ENCODE measurements around the gene ACP4. TPM values are rescaled to one million over a fixed set of nuclear protein-coding genes. Genes with fewer than 3 reads are reported as not detected.

ACP4 gene
- total RNA-seq, 4 donors from 2014 or later, result not detected

GRCh38 chr19:50822661-50823208, 32.5 kb downstream of the ACP4 start:
- intact Hi-C loops (cut with DNase I; ENCODE audit: low total_unique reads), result no loop called here
- peaks cover 0 to 21% of the 10 kb centered on the region in 2 donors for H3K27me3 ChIP-seq

GRCh38 chr19:50823389-50824042, 33.3 kb downstream of the ACP4 start, which contains the start of gene KLK1:
Gene KLK1 (minus strand): TSS chr19:50823787. CDS start chr19:50823748, 39 bp downstream.
- Histone ChIP-seq H3K27me3 (peaks cover 0 to 14% of the 10 kb centered on the region in 2 donors), H3K36me3 (no peaks in the 10 kb centered on the region), H3K27ac (no peak within 1 kb of the TSS), H3K4me3 (no peak within 1 kb of the TSS), H3K9me3 (no peaks in the 10 kb centered on the region), H3K4me1 (no peaks in the 10 kb centered on the region)
- TF ChIP-seq CTCF (IDR thresholded peaks at IDR 0.05) (no peak), POLR2A (IDR thresholded peaks at IDR 0.05) (no peak)
- intact Hi-C loops (cut with DNase I; ENCODE audit: low total_unique reads), result no loop called here
- no peak for DNase-seq

More at GRCh38 chr19:50822661-50823208, 32.5 kb downstream of the ACP4 start:
- no peak overlapping the region for H3K27ac ChIP-seq
- H3K9me3 ChIP-seq, result no peaks in the 10 kb centered on the region
- no peak overlapping the region for H3K4me3 ChIP-seq
- TF ChIP-seq CTCF (IDR thresholded peaks at IDR 0.05) (no peak), POLR2A (IDR thresholded peaks at IDR 0.05) (no peak)
- H3K4me1 ChIP-seq, result no peaks in the 10 kb centered on the region
- H3K36me3 ChIP-seq, result no peaks in the 10 kb centered on the region
- DNase-seq, result no peak

GRCh38 chr19:50826492-50827240, 36.5 kb downstream of the ACP4 start:
- Histone ChIP-seq H3K9me3 (no peaks in the 10 kb centered on the region), H3K4me3 (no peak overlapping the region), H3K36me3 (no peaks in the 10 kb centered on the region), H3K27ac (no peak overlapping the region), H3K27me3 (peaks cover 0 to 5% of the 10 kb centered on the region in 2 donors), H3K4me1 (no peaks in the 10 kb centered on the region)
- no peak for DNase-seq
- TF ChIP-seq CTCF (IDR thresholded peaks at IDR 0.05), result no peak
- TF ChIP-seq POLR2A (IDR thresholded peaks at IDR 0.05), result no peak
- intact Hi-C loops (cut with DNase I; ENCODE audit: low total_unique reads), result no loop called here

- no peak for DNase-seq
- Histone ChIP-seq H3K27me3 (no peaks in the 10 kb centered on the region), H3K4me3 (no peak overlapping the region), H3K27ac (no peak overlapping the region), H3K36me3 (no peaks in the 10 kb centered on the region), H3K9me3 (no peaks in the 10 kb centered on the region), H3K4me1 (no peaks in the 10 kb centered on the region)
- TF ChIP-seq POLR2A (IDR thresholded peaks at IDR 0.05) (no peak), CTCF (IDR thresholded peaks at IDR 0.05) (no peak)
- intact Hi-C loops (cut with DNase I; ENCODE audit: low total_unique reads), result no loop called here
Measured at GRCh38 chr19:50827476-50827875, 37.3 kb downstream of the ACP4 start.

GRCh38 chr19:50829801-50830200, 39.6 kb downstream of the ACP4 start:
- TF ChIP-seq POLR2A (IDR thresholded peaks at IDR 0.05) (no peak), CTCF (IDR thresholded peaks at IDR 0.05) (no peak)
- H3K27me3 ChIP-seq, result peaks cover 0 to 5% of the 10 kb centered on the region in 2 donors

More at GRCh38 chr19:50829801-50830200, 39.6 kb downstream of the ACP4 start:
- H3K4me3 ChIP-seq, result no peak overlapping the region
- no peak for DNase-seq
- H3K4me1 ChIP-seq, result no peaks in the 10 kb centered on the region
- intact Hi-C loops (cut with DNase I; ENCODE audit: low total_unique reads), result no loop called here
- no peaks in the 10 kb centered on the region for H3K36me3 ChIP-seq
- no peaks in the 10 kb centered on the region for H3K9me3 ChIP-seq
- H3K27ac ChIP-seq, result no peak overlapping the region

Measured in uterus (tissue), 4 donors.